GM06990 (cell line): Measurements from ENCODE around the gene IL22RA2.

Experiments
- DNase-seq: peaks from one replicate; pipeline ENCODE4 v3.0.0-alpha.2; 2011; ENCODE audit not compliant: insufficient read length; ENCODE audit errors: extremely low read depth
- H3K27me3 ChIP-seq: replicated peaks from 2 replicates; pipeline ENCODE4 v1.6.0; 2011; ENCODE audit warnings: low read length; ENCODE audit not compliant: control insufficient read depth, insufficient read depth
- H3K36me3 ChIP-seq: 2 replicates; pipeline ENCODE4 v1.5.1; 2011; ENCODE audit warnings: low read length; ENCODE audit not compliant: control insufficient read depth, insufficient read depth
- H3K4me3 ChIP-seq: replicated peaks from 2 replicates; pipeline ENCODE4 v1.5.1; 2011; ENCODE audit warnings: low read depth, mild to moderate bottlenecking, control low read depth, low read length
- CTCF ChIP-seq: IDR thresholded peaks from 2 replicates; pipeline ENCODE4 v1.5.1; 2011; ENCODE audit warnings: low read length, control low read depth, mild to moderate bottlenecking, inconsistent platforms; ENCODE audit not compliant: insufficient read depth, poor library complexity, severe bottlenecking

Gene IL22RA2

GRCh38 chr6:137162692-137163306 lies 10.6 kb downstream of the IL22RA2 start:
- TF ChIP-seq CTCF: no peak
- Histone ChIP-seq H3K4me3 (no peak overlapping the region), H3K36me3 (no peaks in the 10 kb centered on the region), H3K27me3 (no peaks in the 10 kb centered on the region)
- DNase-seq: no peak

- no peak overlapping the region for H3K4me3 ChIP-seq
- no peaks in the 10 kb centered on the region for H3K36me3 ChIP-seq
- no peak for TF ChIP-seq CTCF
- no peaks in the 10 kb centered on the region for H3K27me3 ChIP-seq
- DNase-seq: no peak
Measured at GRCh38 chr6:137161949-137162348, 11.5 kb downstream of the IL22RA2 start.

- DNase-seq: no peak
- TF ChIP-seq CTCF: no peak
- Histone ChIP-seq H3K4me3 (no peak overlapping the region), H3K36me3 (no peaks in the 10 kb centered on the region), H3K27me3 (no peaks in the 10 kb centered on the region)
Measured at GRCh38 chr6:137160763-137161162, 12.7 kb downstream of the IL22RA2 start.

GRCh38 chr6:137159912-137160311 lies 13.5 kb downstream of the IL22RA2 start:
- Histone ChIP-seq H3K4me3 (no peak overlapping the region), H3K27me3 (no peaks in the 10 kb centered on the region), H3K36me3 (no peaks in the 10 kb centered on the region)
- no peak for DNase-seq
- no peak for TF ChIP-seq CTCF

- no peak for TF ChIP-seq CTCF
- DNase-seq: no peak
- Histone ChIP-seq H3K4me3 (no peak overlapping the region), H3K27me3 (no peaks in the 10 kb centered on the region), H3K36me3 (no peaks in the 10 kb centered on the region)
Measured at GRCh38 chr6:137157601-137158000, 15.8 kb downstream of the IL22RA2 start.

- no peak for TF ChIP-seq CTCF
- DNase-seq: no peak
- Histone ChIP-seq H3K4me3 (no peak overlapping the region), H3K36me3 (no peaks in the 10 kb centered on the region), H3K27me3 (no peaks in the 10 kb centered on the region)
Measured at GRCh38 chr6:137156650-137157049, 16.8 kb downstream of the IL22RA2 start.
